Smooth muscle cell (in vitro differentiated cells): Measurements from ENCODE around the gene RAB36. TPM values are rescaled to one million over a fixed set of nuclear protein-coding genes. Genes with fewer than 3 reads are reported as not detected.

ENCODE experiments used
- DNase-seq: peaks from one replicate; lab custom pipeline; 2025; ENCODE audit not compliant: unreplicated experiment; lab: John Stamatoyannopoulos, UW
- H2AFZ ChIP-seq: fragments of 200-600 bp; sonication (generic); 2 replicates; pipeline ENCODE4 v1.6.0; 2016; ENCODE audit warnings: antibody characterized with exemption, low read depth, mild to moderate bottlenecking
- H3F3A ChIP-seq: fragments of 200-600 bp; sonication (generic); 2 replicates; pipeline ENCODE4 v1.6.0; 2017; ENCODE audit warnings: antibody characterized with exemption, low read depth
- H3K27ac ChIP-seq: fragments of 200-600 bp; sonication (generic); 2 replicates; pipeline ENCODE4 v1.5.1; 2016; ENCODE audit warnings: low read depth, mild to moderate bottlenecking
- H3K27me3 ChIP-seq: fragments of 200-600 bp; sonication (generic); 2 replicates; pipeline ENCODE4 v1.6.1; 2016; ENCODE audit warnings: low read depth, mild to moderate bottlenecking
- H3K36me3 ChIP-seq: fragments of 200-600 bp; sonication (generic); 2 replicates; pipeline ENCODE4 v1.5.1; 2016; ENCODE audit warnings: low read depth
- H3K4me1 ChIP-seq: fragments of 200-600 bp; sonication (generic); 2 replicates; pipeline ENCODE4 v1.5.1; 2016; ENCODE audit warnings: low read depth
- H3K4me2 ChIP-seq: fragments of 200-600 bp; sonication (generic); 2 replicates; pipeline ENCODE4 v1.6.0; 2016; ENCODE audit warnings: mild to moderate bottlenecking
- H3K4me3 ChIP-seq: fragments of 200-600 bp; sonication (generic); 2 replicates; pipeline ENCODE4 v1.5.1; 2016; ENCODE audit warnings: mild to moderate bottlenecking
- H3K79me2 ChIP-seq: fragments of 200-600 bp; sonication (generic); 2 replicates; pipeline ENCODE4 v1.6.0; 2016; ENCODE audit warnings: low read depth, mild to moderate bottlenecking
- H3K9ac ChIP-seq: fragments of 200-600 bp; sonication (generic); 2 replicates; pipeline ENCODE4 v1.6.0; 2016; ENCODE audit warnings: low read depth
- H3K9me3 ChIP-seq: fragments of 200-600 bp; sonication (generic); replicated peaks from 2 replicates; pipeline ENCODE4 v1.5.1; 2016; ENCODE audit warnings: low read depth
- H4K20me1 ChIP-seq: fragments of 200-600 bp; sonication (generic); 2 replicates; pipeline ENCODE4 v1.6.0; 2016; ENCODE audit warnings: low read depth
- CTCF ChIP-seq: fragments of 200-600 bp; sonication (generic); IDR thresholded peaks from 2 replicates; pipeline ENCODE4 v1.5.1; 2017; ENCODE audit warnings: borderline replicate concordance, mild to moderate bottlenecking, antibody characterized with exemption; ENCODE audit not compliant: insufficient read depth, poor library complexity, severe bottlenecking
- WGBS: methylation state at CpG from one replicate; pipeline ENCODE4 v1.1.7; 2016; ENCODE audit warnings: low lambda C conversion rate; 5-methylcytosine and 5-hydroxymethylcytosine counted together
- polyA plus RNA-seq: library from polyadenylated mRNA; unstranded; fragments of >200 nt; fragmentation: Nextera tagmentation; extraction: Ambion mirVana; gene quantifications from 2 replicates; pipeline ENCODE4 v1.2.1, GENCODE V29; 2016
- total RNA-seq: library from RNA; depleted of rRNA; stranded (reverse); fragments of >200 nt; gene quantifications from 2 replicates; pipeline ENCODE4 v1.2.3, GENCODE V29; 2014

The RAB36 gene
- total and polyA plus RNA-seq, 2 experiments from 2014 or later = 1.9 to 2.0 TPM

- peaks cover 22% of the 10 kb centered on the region for H3K4me1 ChIP-seq
- H3K27ac ChIP-seq = no peak overlapping the region
- no peaks in the 10 kb centered on the region for H3K36me3 ChIP-seq
- no peaks in the 10 kb centered on the region for H3K9me3 ChIP-seq
- no peak overlapping the region for H2AFZ ChIP-seq
- no peak for TF ChIP-seq CTCF
- H3K4me2 ChIP-seq = peak overlapping the region; percentile 77
- no peaks in the 10 kb centered on the region for H3K27me3 ChIP-seq
- H3F3A ChIP-seq = peaks cover 6% of the 10 kb centered on the region
- no peak overlapping the region for H3K9ac ChIP-seq
- peak overlapping the region; percentile 54 for H3K4me3 ChIP-seq
- 10% methylated on average over 11 of the region's 11 CpGs for WGBS
- peaks cover 70% of the 10 kb centered on the region for H4K20me1 ChIP-seq
- H3K79me2 ChIP-seq = peaks cover 42% of the 10 kb centered on the region
- DNase-seq = no peak
Measured at GRCh38 chr22:23183061-23183698, 37.9 kb downstream of the RAB36 start.

- Histone ChIP-seq H3K79me2 (peaks cover 51% of the 10 kb centered on the region), H3K4me3 (peak overlapping the region; percentile 54)
Measured at GRCh38 chr22:23184100-23184763, 39.0 kb downstream of the RAB36 start.

GRCh38 chr22:23184764-23185113 lies 39.5 kb downstream of the RAB36 start:
- Histone ChIP-seq H3K27ac (no peak overlapping the region), H3K4me3 (no peak overlapping the region), H3K4me1 (peaks cover 25% of the 10 kb centered on the region), H3F3A (peaks cover 5% of the 10 kb centered on the region), H3K9me3 (no peaks in the 10 kb centered on the region), H3K36me3 (no peaks in the 10 kb centered on the region), H3K4me2 (no peak overlapping the region), H3K9ac (no peak overlapping the region), H3K27me3 (no peaks in the 10 kb centered on the region), H3K79me2 (peaks cover 54% of the 10 kb centered on the region), H4K20me1 (peaks cover 86% of the 10 kb centered on the region), H2AFZ (no peak overlapping the region)
- no peak for DNase-seq
- WGBS = 95% methylated on average over 5 of the region's 5 CpGs
- TF ChIP-seq CTCF = no peak

More at GRCh38 chr22:23184100-23184763, 39.0 kb downstream of the RAB36 start:
- Histone ChIP-seq H2AFZ (no peak overlapping the region), H3K9ac (no peak overlapping the region), H3K36me3 (no peaks in the 10 kb centered on the region), H3K4me1 (peaks cover 25% of the 10 kb centered on the region), H3F3A (peaks cover 6% of the 10 kb centered on the region), H3K4me2 (peak overlapping the region; percentile 77), H3K27me3 (no peaks in the 10 kb centered on the region), H4K20me1 (peaks cover 81% of the 10 kb centered on the region), H3K9me3 (no peaks in the 10 kb centered on the region), H3K27ac (no peak overlapping the region)
- no peak for DNase-seq
- WGBS = 74% methylated on average over 3 of the region's 3 CpGs
- no peak for TF ChIP-seq CTCF

- no peak overlapping the region for H3K9ac ChIP-seq
- DNase-seq = no peak
- 84% methylated on average over 4 of the region's 4 CpGs for WGBS
- peaks cover 3% of the 10 kb centered on the region for H3F3A ChIP-seq
- H3K4me3 ChIP-seq = no peak overlapping the region
- H3K79me2 ChIP-seq = peaks cover 58% of the 10 kb centered on the region
- no peaks in the 10 kb centered on the region for H3K36me3 ChIP-seq
- TF ChIP-seq CTCF = no peak
- H2AFZ ChIP-seq = no peak overlapping the region
- H3K9me3 ChIP-seq = no peaks in the 10 kb centered on the region
- no peaks in the 10 kb centered on the region for H3K27me3 ChIP-seq
- H3K27ac ChIP-seq = no peak overlapping the region
- peaks cover 99% of the 10 kb centered on the region for H4K20me1 ChIP-seq
- H3K4me1 ChIP-seq = peaks cover 25% of the 10 kb centered on the region
- H3K4me2 ChIP-seq = no peak overlapping the region
Measured at GRCh38 chr22:23187211-23187610, 41.9 kb downstream of the RAB36 start.
